ENCODE measurements around the gene STX3. TPM values are rescaled to one million over a fixed set of nuclear protein-coding genes. Genes with fewer than 3 reads are reported as not detected.
"Not testable (repeated sequence)": the region's sequence is repeated elsewhere in the genome, so short reads cannot be mapped to it uniquely, and the experiment has no call there.

Gene STX3
- total RNA-seq, 4 donors from 2014 or later = 36.5 to 46.4 (median 41.6) TPM

GRCh38 chr11:59847626-59848025 lies 92.5 kb downstream of the STX3 start:
- WGBS, 2 donors = 75 to 79% methylated on average over 3 of the region's 3 CpGs
- DNase-seq = no peak
- no peak overlapping the region for H3K4me3 ChIP-seq (replicated peaks in 1 of 3)
- TF ChIP-seq CTCF (IDR thresholded peaks at IDR 0.05) (no peak), POLR2A (IDR thresholded peaks at IDR 0.05) (no peak)
- intact Hi-C loops (cut with DNase I) = no loop called here
- no peaks in the 10 kb centered on the region for H3K4me1 ChIP-seq
- no peaks in the 10 kb centered on the region for H3K9me3 ChIP-seq
- no peaks in the 10 kb centered on the region for H3K36me3 ChIP-seq
- no peak overlapping the region for H3K27ac ChIP-seq
- no peaks in the 10 kb centered on the region for H3K27me3 ChIP-seq

DNA sequence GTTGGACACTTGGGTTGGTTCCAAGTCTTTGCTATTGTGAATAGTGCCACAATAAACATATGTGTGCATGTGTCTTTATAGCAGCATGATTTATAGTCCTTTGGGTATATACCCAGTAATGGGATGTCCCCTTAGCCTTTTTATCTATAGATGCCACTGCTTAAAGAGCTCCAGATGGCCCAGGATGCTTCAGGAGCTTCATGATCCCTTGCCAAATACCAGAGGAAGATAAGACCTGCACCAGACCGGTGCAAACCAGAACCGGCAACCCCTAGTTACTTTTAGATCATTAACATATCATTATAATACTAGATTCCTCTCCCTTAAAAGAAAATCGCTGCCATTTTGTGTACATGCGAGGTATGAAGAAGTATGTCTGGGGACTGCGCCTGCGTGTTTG lies 93.3 kb downstream of the STX3 start:
- 94 to 95% methylated on average over 6 of the region's 6 CpGs for WGBS, 2 donors
- H3K4me1 ChIP-seq; H3K9me3 ChIP-seq; intact Hi-C loops (cut with DNase I); DNase-seq; H3K4me3 ChIP-seq (replicated peaks in 1 of 3); H3K27me3 ChIP-seq; H3K27ac ChIP-seq; H3K36me3 ChIP-seq: not testable (repeated sequence)

GRCh38 chr11:59849129-59849528 lies 94.0 kb downstream of the STX3 start:
- Histone ChIP-seq H3K9me3 (no peaks in the 10 kb centered on the region), H3K27ac (no peak overlapping the region), H3K4me3 (replicated peaks in 1 of 3) (no peak overlapping the region), H3K36me3 (no peaks in the 10 kb centered on the region), H3K27me3 (no peaks in the 10 kb centered on the region), H3K4me1 (no peaks in the 10 kb centered on the region)
- TF ChIP-seq CTCF (IDR thresholded peaks at IDR 0.05) (no peak), POLR2A (IDR thresholded peaks at IDR 0.05) (no peak)
- intact Hi-C loops (cut with DNase I) = no loop called here
- no peak for DNase-seq
- WGBS, 2 donors = 54 to 64% methylated on average over 2 of the region's 2 CpGs

GRCh38 chr11:59849551-59849950 lies 94.4 kb downstream of the STX3 start:
- H3K4me1 ChIP-seq; DNase-seq; H3K36me3 ChIP-seq; intact Hi-C loops (cut with DNase I); H3K27me3 ChIP-seq; H3K4me3 ChIP-seq (replicated peaks in 1 of 3); H3K9me3 ChIP-seq; H3K27ac ChIP-seq: not testable (repeated sequence)
- 90 to 92% methylated on average over 2 of the region's 2 CpGs for WGBS, 2 donors

DNA sequence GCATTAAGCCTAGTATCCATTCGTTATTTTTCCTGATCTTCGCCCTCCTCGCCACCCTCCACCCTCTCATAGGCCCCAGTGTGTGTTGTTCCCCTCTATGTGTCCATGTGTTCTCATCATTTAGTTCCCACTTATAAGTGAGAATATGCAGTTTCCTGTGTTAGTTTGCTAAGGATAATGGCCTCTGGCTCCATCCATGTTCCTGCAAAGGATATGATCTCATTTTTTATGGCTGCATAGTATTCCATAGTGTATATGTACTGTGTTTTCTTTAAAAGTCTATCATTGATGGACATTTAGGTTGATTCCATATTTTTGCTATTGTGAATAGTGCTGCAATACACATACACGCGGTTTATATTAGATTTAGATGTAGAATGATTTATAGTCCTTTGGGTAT lies 96.2 kb downstream of the STX3 start:
- H3K4me1 ChIP-seq; H3K36me3 ChIP-seq; DNase-seq; intact Hi-C loops (cut with DNase I); H3K27ac ChIP-seq; H3K27me3 ChIP-seq; H3K9me3 ChIP-seq; H3K4me3 ChIP-seq (replicated peaks in 1 of 3): not testable (repeated sequence)
- 87 to 91% methylated on average over 5 of the region's 5 CpGs for WGBS, 2 donors

DNA sequence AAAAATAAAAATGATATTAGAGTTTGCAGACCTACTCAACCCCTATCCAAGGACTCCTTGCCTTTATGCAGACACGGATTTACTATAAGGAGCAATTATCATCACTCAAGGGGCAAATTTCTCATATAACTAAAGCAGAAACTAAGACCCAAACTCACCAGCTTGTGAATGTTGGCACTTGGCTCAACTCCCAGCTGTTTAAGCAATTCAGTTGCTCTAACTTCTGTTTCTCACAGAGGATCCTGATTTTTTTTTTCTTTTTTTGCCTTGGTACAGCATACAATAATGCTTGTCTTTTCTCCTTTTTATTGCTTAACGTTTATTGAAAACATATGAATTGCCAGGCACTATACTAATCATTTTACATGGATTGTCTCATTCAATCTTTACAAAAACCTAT lies 99.7 kb downstream of the STX3 start:
- no peaks in the 10 kb centered on the region for H3K9me3 ChIP-seq
- no peaks in the 10 kb centered on the region for H3K4me1 ChIP-seq
- H3K4me3 ChIP-seq (replicated peaks in 1 of 3) = no peak overlapping the region
- no peak for TF ChIP-seq POLR2A (IDR thresholded peaks at IDR 0.05)
- no peak for TF ChIP-seq CTCF (IDR thresholded peaks at IDR 0.05)
- H3K36me3 ChIP-seq = no peaks in the 10 kb centered on the region
- no peaks in the 10 kb centered on the region for H3K27me3 ChIP-seq
- DNase-seq = no peak
- H3K27ac ChIP-seq = no peak overlapping the region
- intact Hi-C loops (cut with DNase I) = no loop called here
- 55 to 72% methylated on average over 2 of the region's 2 CpGs for WGBS, 2 donors

Other genes starting within 250 kb of the STX3 start
- gene OR4D9, start 243.8 kb upstream of the STX3 start, total RNA-seq = not detected
- gene OSBP, start 139.6 kb upstream of the STX3 start, total RNA-seq = 10 to 100 TPM; 47.3 to 59.6 (median 49.5) TPM
- gene PATL1, start 86.3 kb upstream of the STX3 start, total RNA-seq = 10 to 100 TPM; 14.5 to 19.8 (median 17.0) TPM
- gene OR10V1, start 41.5 kb upstream of the STX3 start, total RNA-seq = not detected
- 10 to 100 TPM; 19.4 to 40.7 (median 25.4) TPM for gene MRPL16, start 55.4 kb downstream of the STX3 start, total RNA-seq
- not detected for gene CBLIF, start 90.1 kb downstream of the STX3 start, total RNA-seq
- gene TCN1, start 111.1 kb downstream of the STX3 start, total RNA-seq = not detected
- gene OOSP3, start 123.4 kb downstream of the STX3 start, total RNA-seq = not detected
- not detected for gene OOSP1, start 183.1 kb downstream of the STX3 start, total RNA-seq
- not detected for gene OOSP4A, start 208.7 kb downstream of the STX3 start, total RNA-seq